Prostate gland (tissue), 2 donors: ENCODE data around the gene KRTAP6-2. TPM values are rescaled to one million over a fixed set of nuclear protein-coding genes. Genes with fewer than 3 reads are reported as not detected.

Source experiments
- DNase-seq: peaks from one replicate; pipeline ENCODE4 v3.0.0-alpha.2; 2019; ENCODE audit warnings: low spot score
- H3K27ac ChIP-seq, 2 donors: fragments of 200-600 bp; sonication (generic); 2 replicates each; pipeline ENCODE4 v1.5.1; 2017 to 2019
- H3K27me3 ChIP-seq: fragments of 200-600 bp; sonication (generic); replicated peaks from 2 replicates; pipeline ENCODE4 v1.5.1; 2019; ENCODE audit not compliant: insufficient read depth
- H3K36me3 ChIP-seq, 2 donors: fragments of 200-600 bp; sonication (generic); 1 replicate in 1 of 2; 2 replicates in 1 of 2; pipeline versions ENCODE4 v1.5.1 to v1.8.1; 2017 to 2019
- H3K4me1 ChIP-seq: fragments of 200-600 bp; sonication (generic); replicated peaks from 2 replicates; pipeline ENCODE4 v1.5.1; 2019
- H3K4me3 ChIP-seq, 2 donors: fragments of 200-600 bp; sonication (generic); 2 replicates each; pipeline ENCODE4 v1.5.1; 2017 to 2019
- H3K9me3 ChIP-seq: fragments of 200-600 bp; sonication (generic); 2 replicates; pipeline ENCODE4 v1.5.1; 2017
- POLR2A ChIP-seq: fragments of 450-650 bp; IDR thresholded peaks from one replicate; pipeline ENCODE4 v1.6.1; 2016; ENCODE audit warnings: antibody characterized with exemption, mild to moderate bottlenecking
- POLR2AphosphoS5 ChIP-seq: sonication (generic); formaldehyde crosslinking; IDR thresholded peaks from one replicate; pipeline ENCODE4 v1.6.1; 2017; ENCODE audit warnings: antibody characterized with exemption
- WGBS: methylation state at CpG from one replicate; pipeline ENCODE4 v1.1.5; 2018; 5-methylcytosine and 5-hydroxymethylcytosine counted together
- intact Hi-C: fragments of 100-400 bp; cut with DNase I; formaldehyde crosslinking; loops from one replicate; pipeline ENCODE4 v1.14.2; 2022
- total RNA-seq, 2 donors: library from RNA; depleted of rRNA; stranded (reverse); fragments of >200 nt; gene quantifications; one replicate each; pipeline ENCODE4 v1.1.0, GENCODE V29; 2016
- TF ChIP-seq, protein P1 (sequence below), 4 experiments: fragments of 200-600 bp in 2 of 4; fragments of 450-650 bp in 2 of 4; sonication (generic) in 2 of 4; IDR thresholded peaks; 1 replicate in 3 of 4; 2 replicates in 1 of 4; pipeline ENCODE4 v1.5.1; 2016 to 2019; ENCODE audit warnings: antibody characterized with exemption in 4 of 4, mild to moderate bottlenecking in 2 of 4, moderate library complexity in 2 of 4

KRTAP6-2 gene
- total RNA-seq, 2 donors from 2014 or later = not detected

GRCh38 chr21:30620080-30620479 lies 21.4 kb upstream of the KRTAP6-2 start:
- no peak overlapping the region for H3K4me3 ChIP-seq
- H3K36me3 ChIP-seq = no peaks in the 10 kb centered on the region
- H3K9me3 ChIP-seq = no peaks in the 10 kb centered on the region
- DNase-seq = no peak
- intact Hi-C loops = no loop called here
- no peak overlapping the region for H3K27ac ChIP-seq
- TF ChIP-seq POLR2A (no peak), POLR2AphosphoS5 (no peak)
- TF ChIP-seq, protein P1, sequence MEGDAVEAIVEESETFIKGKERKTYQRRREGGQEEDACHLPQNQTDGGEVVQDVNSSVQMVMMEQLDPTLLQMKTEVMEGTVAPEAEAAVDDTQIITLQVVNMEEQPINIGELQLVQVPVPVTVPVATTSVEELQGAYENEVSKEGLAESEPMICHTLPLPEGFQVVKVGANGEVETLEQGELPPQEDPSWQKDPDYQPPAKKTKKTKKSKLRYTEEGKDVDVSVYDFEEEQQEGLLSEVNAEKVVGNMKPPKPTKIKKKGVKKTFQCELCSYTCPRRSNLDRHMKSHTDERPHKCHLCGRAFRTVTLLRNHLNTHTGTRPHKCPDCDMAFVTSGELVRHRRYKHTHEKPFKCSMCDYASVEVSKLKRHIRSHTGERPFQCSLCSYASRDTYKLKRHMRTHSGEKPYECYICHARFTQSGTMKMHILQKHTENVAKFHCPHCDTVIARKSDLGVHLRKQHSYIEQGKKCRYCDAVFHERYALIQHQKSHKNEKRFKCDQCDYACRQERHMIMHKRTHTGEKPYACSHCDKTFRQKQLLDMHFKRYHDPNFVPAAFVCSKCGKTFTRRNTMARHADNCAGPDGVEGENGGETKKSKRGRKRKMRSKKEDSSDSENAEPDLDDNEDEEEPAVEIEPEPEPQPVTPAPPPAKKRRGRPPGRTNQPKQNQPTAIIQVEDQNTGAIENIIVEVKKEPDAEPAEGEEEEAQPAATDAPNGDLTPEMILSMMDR (IDR thresholded peaks at IDR 0.05) = no peak
- H3K4me1 ChIP-seq = no peaks in the 10 kb centered on the region
- H3K27me3 ChIP-seq = no peaks in the 10 kb centered on the region

DNA sequence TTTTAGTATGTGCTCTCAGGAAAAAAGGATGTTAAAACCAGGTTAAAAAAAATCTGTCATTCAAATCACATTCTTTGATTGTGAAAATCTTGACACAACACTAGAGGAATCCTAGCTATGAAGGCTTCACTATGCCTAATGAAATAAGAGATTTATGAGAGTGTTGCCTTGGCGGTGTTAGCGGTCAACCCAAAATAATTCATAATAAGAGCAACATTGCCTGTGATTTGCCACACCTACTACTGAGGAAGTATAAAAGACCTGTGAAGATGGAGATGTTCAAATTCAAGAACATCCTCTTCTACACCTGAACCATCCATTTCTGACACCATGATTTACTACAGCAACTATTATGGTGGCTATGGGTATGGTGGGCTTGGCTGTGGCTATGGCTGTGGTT lies 17.4 kb upstream of the KRTAP6-2 start, which contains the start of gene KRTAP20-1:
KRTAP20-1 (plus strand) TSS at position 301 of the 400 bp plus-strand sequence; CDS start at position 331, 30 bp downstream.
- Histone ChIP-seq H3K4me3 (no peak within 1 kb of the TSS), H3K27me3 (no peaks in the 10 kb centered on the region), H3K36me3 (no peaks in the 10 kb centered on the region), H3K4me1 (no peaks in the 10 kb centered on the region), H3K9me3 (no peaks in the 10 kb centered on the region), H3K27ac (no peak within 1 kb of the TSS)
- DNase-seq = no peak
- WGBS = 95% methylated on average over 2 of the region's 2 CpGs
- intact Hi-C loops = no loop called here
- TF ChIP-seq, protein P1 (IDR thresholded peaks at IDR 0.05) = no peak
- TF ChIP-seq POLR2A (no peak), POLR2AphosphoS5 (no peak)

GRCh38 chr21:30615199-30615598 lies 16.5 kb upstream of the KRTAP6-2 start:
- DNase-seq = no peak
- Histone ChIP-seq H3K4me3 (no peak overlapping the region), H3K36me3 (no peaks in the 10 kb centered on the region), H3K4me1 (no peaks in the 10 kb centered on the region), H3K27me3 (no peaks in the 10 kb centered on the region), H3K9me3 (no peaks in the 10 kb centered on the region), H3K27ac (no peak overlapping the region)
- intact Hi-C loops = no loop called here
- no peak for TF ChIP-seq POLR2A
- TF ChIP-seq, protein P1 (IDR thresholded peaks at IDR 0.05) = no peak
- no peak for TF ChIP-seq POLR2AphosphoS5

- Histone ChIP-seq H3K4me1 (no peaks in the 10 kb centered on the region), H3K9me3 (no peaks in the 10 kb centered on the region), H3K36me3 (no peaks in the 10 kb centered on the region), H3K27me3 (no peaks in the 10 kb centered on the region), H3K27ac (no peak within 1 kb of the TSS), H3K4me3 (no peak within 1 kb of the TSS)
- TF ChIP-seq POLR2A (no peak), POLR2AphosphoS5 (no peak)
- TF ChIP-seq, protein P1 (IDR thresholded peaks at IDR 0.05) = no peak
- DNase-seq = no peak
- WGBS = 73% methylated on average over 2 of the region's 2 CpGs
- intact Hi-C loops = no loop called here
Measured at GRCh38 chr21:30613836-30614235, 15.1 kb upstream of the KRTAP6-2 start, which contains the start of gene KRTAP6-1. KRTAP6-1 (minus strand) TSS chr21:30613930; CDS start chr21:30613904, 26 bp downstream.

DNA sequence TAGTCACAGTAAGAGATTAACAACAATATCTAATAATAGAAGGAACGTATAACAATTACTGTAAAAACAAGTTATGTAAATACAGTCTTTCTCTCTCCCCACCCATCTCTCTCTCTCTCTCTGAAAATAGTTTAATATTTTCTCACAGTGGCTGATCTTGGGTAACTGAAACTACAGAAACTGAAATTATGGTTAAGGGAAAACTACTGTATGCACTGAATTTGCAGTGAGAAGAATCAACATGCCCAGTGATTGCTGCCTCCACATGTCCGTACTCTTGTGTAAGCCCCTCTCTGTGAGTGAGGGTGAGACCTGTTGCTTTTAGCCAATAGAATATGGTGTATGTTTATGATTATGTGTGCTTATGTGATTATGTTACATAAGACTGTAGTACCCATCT lies 13.4 kb upstream of the KRTAP6-2 start:
- Histone ChIP-seq H3K4me3 (no peak overlapping the region), H3K27ac (no peak overlapping the region), H3K36me3 (no peaks in the 10 kb centered on the region), H3K27me3 (no peaks in the 10 kb centered on the region), H3K4me1 (no peaks in the 10 kb centered on the region), H3K9me3 (no peaks in the 10 kb centered on the region)
- TF ChIP-seq POLR2A = no peak
- TF ChIP-seq, protein P1 (IDR thresholded peaks at IDR 0.05) = no peak
- no peak for TF ChIP-seq POLR2AphosphoS5
- intact Hi-C loops = no loop called here
- 70% methylated on average over 2 of the region's 2 CpGs for WGBS
- DNase-seq = no peak
